ENCODE results near the gene PPT2.

PPT2 gene

GRCh38 chr6:32175711-32176475 lies 22.0 kb downstream of the PPT2 start, which contains the start of gene AGPAT1:
Gene AGPAT1 (minus strand): TSS chr6:32176084. CDS start chr6:32171496, 4,588 bp downstream.
- TF ChIP-seq, protein P1, sequence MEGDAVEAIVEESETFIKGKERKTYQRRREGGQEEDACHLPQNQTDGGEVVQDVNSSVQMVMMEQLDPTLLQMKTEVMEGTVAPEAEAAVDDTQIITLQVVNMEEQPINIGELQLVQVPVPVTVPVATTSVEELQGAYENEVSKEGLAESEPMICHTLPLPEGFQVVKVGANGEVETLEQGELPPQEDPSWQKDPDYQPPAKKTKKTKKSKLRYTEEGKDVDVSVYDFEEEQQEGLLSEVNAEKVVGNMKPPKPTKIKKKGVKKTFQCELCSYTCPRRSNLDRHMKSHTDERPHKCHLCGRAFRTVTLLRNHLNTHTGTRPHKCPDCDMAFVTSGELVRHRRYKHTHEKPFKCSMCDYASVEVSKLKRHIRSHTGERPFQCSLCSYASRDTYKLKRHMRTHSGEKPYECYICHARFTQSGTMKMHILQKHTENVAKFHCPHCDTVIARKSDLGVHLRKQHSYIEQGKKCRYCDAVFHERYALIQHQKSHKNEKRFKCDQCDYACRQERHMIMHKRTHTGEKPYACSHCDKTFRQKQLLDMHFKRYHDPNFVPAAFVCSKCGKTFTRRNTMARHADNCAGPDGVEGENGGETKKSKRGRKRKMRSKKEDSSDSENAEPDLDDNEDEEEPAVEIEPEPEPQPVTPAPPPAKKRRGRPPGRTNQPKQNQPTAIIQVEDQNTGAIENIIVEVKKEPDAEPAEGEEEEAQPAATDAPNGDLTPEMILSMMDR (IDR thresholded peaks at IDR 0.05; ENCODE audit: low read depth, low read length, missing control alignments), result no peak
- DNase-seq (ENCODE audit: extremely low read depth, low read depth), result peak; percentile 96
- peak within 1 kb of the TSS; percentile 90 for H3K4me3 ChIP-seq (replicated peaks; ENCODE audit: low read depth, low read length)

DNA sequence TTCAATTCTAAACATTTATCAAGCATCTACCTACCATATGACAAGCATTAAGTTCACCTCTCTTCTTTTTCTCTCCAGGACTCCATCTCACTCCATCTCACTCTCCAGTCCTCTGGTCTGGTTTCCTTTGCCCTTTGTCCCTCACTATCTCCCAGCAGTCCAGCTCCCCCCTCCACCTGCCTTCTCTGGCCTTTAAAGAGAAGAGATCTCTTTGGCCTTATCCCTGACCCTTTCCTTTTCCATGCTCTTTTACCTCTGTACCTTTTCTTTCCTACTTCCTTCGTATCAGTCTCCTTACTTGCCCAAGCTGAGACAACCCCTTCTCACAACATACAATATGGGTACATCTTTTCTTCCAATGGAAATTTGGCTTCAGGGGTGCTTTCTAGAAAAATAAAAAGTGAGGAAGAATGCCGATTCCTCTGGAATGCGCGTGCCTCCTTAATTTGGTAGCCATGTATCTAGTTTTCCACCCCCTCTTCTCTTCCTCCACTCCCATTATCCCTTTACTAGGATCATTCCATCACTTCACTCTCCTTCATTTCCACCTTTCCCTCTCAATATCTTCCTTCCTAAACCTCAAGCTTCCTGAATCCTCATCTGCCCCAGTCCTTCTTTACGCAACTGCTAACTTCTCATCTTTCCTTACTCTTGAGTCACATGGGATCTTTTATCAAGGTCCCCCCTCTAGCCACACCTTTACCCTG lies 22.7 kb downstream of the PPT2 start:
- TF ChIP-seq, protein P1 (IDR thresholded peaks at IDR 0.05; ENCODE audit: low read depth, low read length, missing control alignments), result no peak
- DNase-seq (ENCODE audit: extremely low read depth, low read depth), result no peak
- peak overlapping the region; percentile 90 for H3K4me3 ChIP-seq (replicated peaks; ENCODE audit: low read depth, low read length)

DNA sequence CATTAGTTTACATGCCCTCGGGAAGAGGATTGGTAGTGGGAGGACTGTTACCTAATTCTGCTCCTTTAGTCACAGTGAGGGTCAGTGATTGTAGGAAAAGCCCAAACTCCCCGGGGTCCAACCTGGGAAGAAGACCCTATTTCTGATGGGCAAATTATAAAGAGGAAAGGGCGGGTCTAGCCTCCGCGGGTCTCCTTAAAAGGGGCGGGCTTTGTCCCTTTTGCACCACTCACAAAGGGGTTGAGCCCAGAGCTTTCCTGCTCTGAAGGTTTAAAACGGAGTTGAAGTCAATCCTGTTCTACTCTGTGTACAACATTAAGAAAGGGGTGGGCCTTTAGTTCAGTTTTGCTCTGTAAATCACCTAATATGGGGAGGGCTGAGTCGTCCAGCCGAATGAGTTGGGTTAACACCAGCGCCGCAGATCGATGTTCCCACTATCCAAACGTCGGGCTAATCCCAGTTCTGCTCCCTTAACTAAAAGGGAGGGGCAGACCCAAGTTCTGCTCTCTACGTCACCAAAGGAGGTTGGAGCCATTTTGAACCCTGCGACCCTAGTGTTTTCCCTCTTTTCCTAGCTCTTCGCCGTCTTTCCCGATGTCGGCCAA lies 23.3 kb downstream of the PPT2 start:
- H3K4me3 ChIP-seq (replicated peaks; ENCODE audit: low read depth, low read length), result peak overlapping the region; percentile 90
- no peak for DNase-seq (ENCODE audit: extremely low read depth, low read depth)
- TF ChIP-seq, protein P1 (IDR thresholded peaks at IDR 0.05; ENCODE audit: low read depth, low read length, missing control alignments), result no peak

DNA sequence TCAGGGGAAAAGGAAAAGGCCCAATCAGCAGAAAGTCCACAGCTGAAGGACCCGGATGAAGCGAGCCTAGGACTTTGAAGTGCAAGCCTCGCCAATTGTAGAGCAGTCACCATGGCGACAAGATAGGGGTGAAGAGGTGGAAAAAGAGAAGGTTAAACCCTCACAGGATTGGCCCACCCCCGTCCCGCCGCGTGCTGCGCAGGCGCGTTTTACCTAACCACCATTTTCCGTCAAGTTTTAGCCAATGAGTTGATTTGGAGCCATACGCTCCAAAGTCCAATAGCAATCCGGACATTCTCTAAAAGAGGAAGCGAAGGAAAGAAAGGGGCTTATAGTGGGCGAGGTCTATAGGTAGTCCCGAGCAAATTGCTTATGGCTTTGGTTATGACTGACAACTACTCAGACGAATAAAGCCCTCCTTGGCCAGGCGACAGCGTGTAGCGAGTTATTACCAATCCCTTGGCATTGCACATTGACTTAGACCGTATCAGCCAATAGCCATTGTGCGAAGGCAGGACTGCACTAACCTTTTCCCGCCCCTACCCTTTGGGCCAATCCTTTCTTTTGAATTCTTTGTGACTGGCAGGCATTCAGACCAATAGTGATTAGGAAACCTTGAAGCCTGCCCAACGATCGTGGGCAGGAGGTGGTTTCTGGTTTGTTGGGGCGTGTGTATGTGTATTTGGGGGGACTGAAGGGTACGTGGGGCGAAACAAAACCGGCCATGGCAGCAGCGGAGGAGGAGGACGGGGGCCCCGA lies 24.0 kb downstream of the PPT2 start, which contains the start of gene RNF5:
RNF5 (plus strand) TSS at position 618 of the 759 bp plus-strand sequence; CDS start at position 725, 107 bp downstream.
- peak; percentile 100 for DNase-seq (ENCODE audit: extremely low read depth, low read depth)
- peak within 1 kb of the TSS; percentile 90 for H3K4me3 ChIP-seq (replicated peaks; ENCODE audit: low read depth, low read length)
- TF ChIP-seq, protein P1 (IDR thresholded peaks at IDR 0.05; ENCODE audit: low read depth, low read length, missing control alignments), result no peak

DNA sequence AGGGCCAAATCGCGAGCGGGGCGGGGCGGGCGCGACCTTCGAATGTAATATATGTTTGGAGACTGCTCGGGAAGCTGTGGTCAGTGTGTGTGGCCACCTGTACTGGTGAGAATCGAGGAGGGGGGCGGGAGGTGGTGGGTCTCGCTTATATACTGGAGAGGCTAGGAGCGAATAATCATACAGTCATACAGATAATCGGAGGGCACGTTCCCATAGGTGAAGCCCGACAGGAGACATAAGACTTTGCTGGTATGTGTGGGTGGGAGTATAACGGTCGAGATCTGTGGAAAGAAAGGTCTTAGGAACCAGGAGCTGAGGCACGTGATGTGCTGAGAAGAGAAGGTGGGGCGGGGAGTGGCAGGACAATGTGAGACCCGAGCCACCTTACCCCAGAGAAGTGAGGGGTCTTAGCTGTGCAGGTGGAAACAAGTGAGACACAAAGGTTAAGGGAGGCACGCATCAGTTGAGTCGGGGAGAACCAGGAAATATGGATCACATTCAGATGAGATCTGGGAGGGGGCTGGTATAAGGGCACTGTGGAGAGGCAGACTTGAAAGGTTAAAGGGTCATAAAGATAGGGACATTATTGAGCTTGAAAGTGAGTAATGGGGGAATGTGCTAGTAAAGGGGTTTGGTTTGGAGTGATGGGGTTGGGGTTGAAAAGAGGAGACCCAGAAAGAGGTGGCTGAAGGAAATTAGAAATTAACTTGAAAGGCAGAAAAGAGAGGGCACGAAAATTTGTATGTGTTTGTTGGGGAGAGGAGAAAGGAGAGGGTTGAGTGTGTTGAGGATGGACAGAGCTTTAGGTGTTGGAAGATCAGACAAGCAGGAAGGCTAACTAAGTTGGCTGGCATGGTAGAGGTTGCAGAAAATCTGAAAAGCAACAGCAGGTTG lies 24.9 kb downstream of the PPT2 start:
- peak overlapping the region; percentile 90 for H3K4me3 ChIP-seq (replicated peaks; ENCODE audit: low read depth, low read length)
- TF ChIP-seq, protein P1 (IDR thresholded peaks at IDR 0.05; ENCODE audit: low read depth, low read length, missing control alignments), result no peak
- no peak for DNase-seq (ENCODE audit: extremely low read depth, low read depth)

Measured in HFF-Myc (cell line).